Calu3 (cell line): ENCODE measurements around the gene MVK. TPM values are rescaled to one million over a fixed set of nuclear protein-coding genes. Genes with fewer than 3 reads are reported as not detected.

Source experiments
- BruUV-seq: library from RNA; stranded (reverse); fragments of 400-500 nt; replicated peaks from 2 replicates; lab custom pipeline; 2021; lab: Mats Ljungman, UMichigan
- CTCF ChIA-PET: fragments of 300-600 bp; sonication (Branson Sonifier 250); formaldehyde crosslinking; loops from one replicate; lab custom pipeline; 2022; ENCODE audit warnings: antibody characterized with exemption; lab: Charles Lee
- DNase-seq: peaks from one replicate; pipeline ENCODE4 v3.0.0; 2022
- H3K27ac Mint-ChIP-seq: one replicate; pipeline ENCODE4 v1.8.0; 2022; ENCODE audit warnings: mixed read lengths; ENCODE audit not compliant: unreplicated experiment
- H3K27me3 Mint-ChIP-seq: one replicate; pipeline ENCODE4 v1.8.0; 2022; ENCODE audit warnings: mixed read lengths; ENCODE audit not compliant: unreplicated experiment
- H3K36me3 Mint-ChIP-seq: one replicate; pipeline ENCODE4 v1.8.0; 2022; ENCODE audit warnings: mild to moderate bottlenecking, moderate library complexity, mixed read lengths; ENCODE audit not compliant: insufficient read depth, unreplicated experiment
- H3K4me1 Mint-ChIP-seq: one replicate; pipeline ENCODE4 v1.8.0; 2022; ENCODE audit warnings: mild to moderate bottlenecking, low read depth, mixed read lengths; ENCODE audit not compliant: unreplicated experiment
- H3K4me3 Mint-ChIP-seq: one replicate; pipeline ENCODE4 v1.8.0; 2022; ENCODE audit warnings: mild to moderate bottlenecking, low read depth, moderate library complexity, mixed read lengths; ENCODE audit not compliant: unreplicated experiment
- H3K9me3 Mint-ChIP-seq: one replicate; pipeline ENCODE4 v1.8.0; 2022; ENCODE audit warnings: low read depth, mixed read lengths; ENCODE audit not compliant: unreplicated experiment
- intact Hi-C: fragments of 100-400 bp; cut with micrococcal nuclease; formaldehyde crosslinking; loops from one replicate; pipeline ENCODE4 v1.10.0; 2022; ENCODE audit not compliant: unreplicated experiment
- total RNA-seq: library from RNA; stranded (reverse); gene quantifications from 2 replicates; pipeline ENCODE4 v1.2.3, GENCODE V29; 2022
- TF ChIP-seq, protein P1 (sequence below): fragments of 200-600 bp; IDR thresholded peaks from one replicate; pipeline ENCODE4 v1.8.0; 2022; ENCODE audit warnings: antibody characterized with exemption; ENCODE audit not compliant: unreplicated experiment

The MVK gene
- total RNA-seq, 1 experiment from 2014 or later: 41.6 TPM

DNA sequence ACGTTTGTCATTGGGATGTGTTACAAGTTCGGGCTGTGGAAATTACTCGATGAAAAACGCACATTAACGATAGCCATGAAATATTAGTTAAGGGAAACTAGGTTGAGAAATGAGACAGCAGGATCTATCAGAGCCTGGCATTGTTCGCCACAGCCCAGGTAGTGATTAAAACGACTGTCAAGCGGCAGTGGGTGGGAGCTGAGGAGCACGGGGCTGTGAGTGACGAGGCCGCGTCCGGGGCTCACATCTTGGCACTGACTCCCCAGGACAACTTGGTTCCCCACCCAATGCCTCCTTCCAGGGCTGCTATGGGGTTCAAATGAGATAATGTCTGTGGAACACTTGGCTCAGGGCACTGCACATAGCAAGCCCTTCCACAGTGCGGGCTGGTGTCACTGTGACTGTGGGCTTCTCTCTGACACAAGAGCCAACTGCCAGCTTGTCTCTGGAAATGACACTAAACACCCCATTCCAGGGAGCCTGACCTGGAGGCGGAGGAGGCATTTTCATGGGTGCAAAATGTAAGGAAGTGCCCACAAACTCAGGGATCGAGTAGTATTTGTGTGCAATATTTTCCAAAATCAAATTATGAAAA is 19.6 kb upstream of the MVK start:
- intact Hi-C loops: no loop called here
- no TSS peak for BruUV-seq
- CTCF ChIA-PET: interaction anchor here (1.2 kb wide), 1 partner anchor 44 kb away, joined by 3 read pairs; no protein-coding TSS in a partner anchor
- Mint-ChIP-seq H3K4me1 (no peaks in the 10 kb centered on the region), H3K27ac (peak overlapping the region; percentile 4), H3K27me3 (peaks cover 57% of the 10 kb centered on the region), H3K4me3 (no peak overlapping the region), H3K9me3 (no peaks in the 10 kb centered on the region), H3K36me3 (peaks cover 28% of the 10 kb centered on the region)
- DNase-seq: no peak
- TF ChIP-seq, protein P1, sequence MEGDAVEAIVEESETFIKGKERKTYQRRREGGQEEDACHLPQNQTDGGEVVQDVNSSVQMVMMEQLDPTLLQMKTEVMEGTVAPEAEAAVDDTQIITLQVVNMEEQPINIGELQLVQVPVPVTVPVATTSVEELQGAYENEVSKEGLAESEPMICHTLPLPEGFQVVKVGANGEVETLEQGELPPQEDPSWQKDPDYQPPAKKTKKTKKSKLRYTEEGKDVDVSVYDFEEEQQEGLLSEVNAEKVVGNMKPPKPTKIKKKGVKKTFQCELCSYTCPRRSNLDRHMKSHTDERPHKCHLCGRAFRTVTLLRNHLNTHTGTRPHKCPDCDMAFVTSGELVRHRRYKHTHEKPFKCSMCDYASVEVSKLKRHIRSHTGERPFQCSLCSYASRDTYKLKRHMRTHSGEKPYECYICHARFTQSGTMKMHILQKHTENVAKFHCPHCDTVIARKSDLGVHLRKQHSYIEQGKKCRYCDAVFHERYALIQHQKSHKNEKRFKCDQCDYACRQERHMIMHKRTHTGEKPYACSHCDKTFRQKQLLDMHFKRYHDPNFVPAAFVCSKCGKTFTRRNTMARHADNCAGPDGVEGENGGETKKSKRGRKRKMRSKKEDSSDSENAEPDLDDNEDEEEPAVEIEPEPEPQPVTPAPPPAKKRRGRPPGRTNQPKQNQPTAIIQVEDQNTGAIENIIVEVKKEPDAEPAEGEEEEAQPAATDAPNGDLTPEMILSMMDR: no peak

DNA sequence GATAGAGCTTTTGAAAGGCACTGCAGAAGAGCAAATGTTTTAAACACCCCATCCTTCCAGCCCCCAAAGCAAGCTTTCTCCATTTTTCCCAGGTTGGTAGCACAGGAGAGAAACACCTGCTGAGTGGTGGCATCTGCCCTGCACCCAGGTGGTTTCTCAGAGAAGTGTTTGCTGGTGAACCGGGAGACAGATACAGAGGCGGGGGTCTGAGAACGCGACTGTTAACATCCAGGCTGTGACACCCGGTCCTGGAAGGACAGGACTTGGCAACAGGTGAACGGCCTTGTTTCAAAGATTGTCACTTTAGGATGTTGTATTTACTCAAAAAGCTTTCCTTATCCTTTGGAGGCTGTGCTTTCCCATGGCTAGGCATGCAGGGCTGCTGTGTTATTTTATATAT is 18.8 kb upstream of the MVK start:
- no peaks in the 10 kb centered on the region for H3K4me1 Mint-ChIP-seq
- no peak overlapping the region for H3K4me3 Mint-ChIP-seq
- CTCF ChIA-PET: no interaction called here
- peaks cover 30% of the 10 kb centered on the region for H3K36me3 Mint-ChIP-seq
- BruUV-seq: no TSS peak
- H3K27me3 Mint-ChIP-seq: peaks cover 50% of the 10 kb centered on the region
- H3K9me3 Mint-ChIP-seq: no peaks in the 10 kb centered on the region
- no peak overlapping the region for H3K27ac Mint-ChIP-seq
- intact Hi-C loops: no loop called here
- DNase-seq: no peak
- TF ChIP-seq, protein P1: no peak

DNA sequence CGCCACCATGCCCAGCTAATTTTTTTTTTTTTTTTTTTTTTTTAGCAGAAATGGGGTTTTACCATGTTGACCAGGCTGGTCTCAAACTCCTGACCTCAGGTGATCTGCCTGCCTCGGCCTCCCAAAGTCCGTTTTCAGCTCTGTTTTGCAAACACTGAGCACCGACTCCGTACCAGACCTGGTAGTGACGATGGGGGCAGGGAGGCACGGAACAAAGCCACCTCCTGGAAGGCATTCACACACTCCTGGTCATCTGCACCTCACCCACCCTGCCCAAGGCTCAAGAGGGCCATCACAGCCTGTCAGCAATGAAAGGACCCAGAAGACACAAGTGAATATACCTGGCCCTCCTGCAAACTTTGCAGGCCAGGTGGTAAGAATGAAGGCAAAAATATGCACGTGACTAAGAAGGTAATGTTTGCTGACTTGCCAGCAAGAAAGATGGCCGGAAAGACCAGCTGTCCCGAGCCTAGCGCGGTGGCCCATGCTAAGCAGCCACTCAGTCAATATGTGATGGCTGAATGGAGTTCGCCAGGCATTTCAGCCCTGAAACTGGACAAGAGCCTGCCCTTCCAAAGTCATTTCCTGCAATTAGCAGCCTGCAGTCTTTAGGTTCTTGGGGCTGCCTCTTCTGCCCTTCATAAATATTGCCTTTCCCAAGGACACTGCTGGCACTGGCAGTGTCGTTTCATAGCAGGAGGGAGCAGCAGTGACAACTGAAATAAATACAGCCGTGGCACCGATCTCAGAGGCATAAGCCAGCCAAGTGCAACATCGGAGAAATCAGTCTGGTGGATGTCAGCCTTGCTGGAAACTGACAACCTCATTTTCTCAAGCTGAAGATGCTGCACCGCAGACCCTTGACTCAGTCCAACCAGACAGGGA is 17.9 kb upstream of the MVK start:
- no TSS peak for BruUV-seq
- TF ChIP-seq, protein P1: no peak
- Mint-ChIP-seq H3K36me3 (peaks cover 30% of the 10 kb centered on the region), H3K4me1 (no peaks in the 10 kb centered on the region), H3K27ac (no peak overlapping the region), H3K4me3 (no peak overlapping the region), H3K27me3 (peaks cover 40% of the 10 kb centered on the region), H3K9me3 (no peaks in the 10 kb centered on the region)
- no peak for DNase-seq
- CTCF ChIA-PET: no interaction called here
- intact Hi-C loops: no loop called here

DNA sequence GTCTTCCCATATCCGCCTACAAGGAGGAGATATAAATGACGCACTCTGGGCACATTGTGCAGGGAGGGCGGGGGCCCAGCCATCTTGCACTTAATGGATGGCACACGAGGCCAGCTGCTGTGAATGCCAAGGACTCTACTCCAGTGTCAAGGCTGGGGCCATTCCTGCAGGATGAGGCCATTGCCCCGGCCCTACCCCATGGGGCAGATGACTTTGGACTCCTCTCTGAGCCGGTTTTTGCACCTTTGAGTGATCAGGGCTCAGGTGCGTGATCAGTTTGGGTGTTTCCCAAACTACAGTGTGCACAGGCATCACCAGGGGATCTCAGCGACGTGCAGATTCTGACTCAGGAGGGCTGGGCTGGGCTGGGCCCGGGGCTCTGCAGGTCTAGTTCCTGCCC is 16.4 kb upstream of the MVK start:
- CTCF ChIA-PET: interaction anchor here (0.6 kb wide), 1 partner anchor 40 kb away, joined by 4 read pairs; no protein-coding TSS in a partner anchor
- DNase-seq: no peak
- intact Hi-C loops: no loop called here
- Mint-ChIP-seq H3K4me3 (no peak overlapping the region), H3K9me3 (no peaks in the 10 kb centered on the region), H3K36me3 (peaks cover 30% of the 10 kb centered on the region), H3K27me3 (peaks cover 25% of the 10 kb centered on the region), H3K4me1 (no peaks in the 10 kb centered on the region), H3K27ac (no peak overlapping the region)
- BruUV-seq: no TSS peak
- TF ChIP-seq, protein P1: no peak
